Measurements from ENCODE around the gene TMEM132C.

The TMEM132C gene

DNA sequence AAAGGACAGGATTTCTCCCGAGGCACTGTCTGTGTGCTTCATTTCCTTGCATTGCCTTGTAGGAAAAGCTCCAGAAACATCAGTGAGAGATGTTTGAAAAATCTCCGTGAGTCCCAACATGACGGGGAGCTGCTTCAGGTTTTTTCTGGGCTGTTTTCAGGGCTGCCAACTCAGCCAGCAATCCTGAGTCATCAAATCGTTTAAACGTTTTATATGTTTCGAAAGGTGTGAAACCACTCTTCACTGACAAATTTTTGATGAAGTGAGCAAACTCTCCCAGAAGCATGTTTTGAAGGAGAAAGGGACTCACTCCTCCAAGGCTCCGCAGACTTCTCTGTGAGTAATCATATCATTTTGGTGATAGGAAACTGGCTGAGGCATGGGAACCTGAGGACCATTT lies 240.5 kb downstream of the TMEM132C start:
- Histone ChIP-seq H2AFZ (ENCODE audit: low read depth, low read length, severe bottlenecking) (no peak overlapping the region), H3K4me2 (ENCODE audit: low read depth, low read length, poor library complexity, severe bottlenecking) (no peak overlapping the region), H3K27me3 (ENCODE audit: low read length) (no peaks in the 10 kb centered on the region), H3K27ac (ENCODE audit: low read depth, low read length) (no peak overlapping the region), H3K79me2 (ENCODE audit: insufficient read depth, low read length) (no peaks in the 10 kb centered on the region), H3F3A (ENCODE audit: insufficient read depth) (no peaks in the 10 kb centered on the region), H4K20me1 (ENCODE audit: low read depth, low read length) (no peaks in the 10 kb centered on the region), H3K9me3 (ENCODE audit: insufficient read depth, low read length) (peaks cover 5% of the 10 kb centered on the region; the same call in 1 of the 2 replicates), H3K9ac (ENCODE audit: low read length) (no peak overlapping the region), H3K36me3 (ENCODE audit: low read length) (no peaks in the 10 kb centered on the region), H3K4me3 (ENCODE audit: insufficient read depth, low read length, poor library complexity, severe bottlenecking) (no peak overlapping the region), H3K9me2 (replicated peaks; ENCODE audit: insufficient read depth, low read length) (no peaks in the 10 kb centered on the region)
- TF ChIP-seq, protein P1, sequence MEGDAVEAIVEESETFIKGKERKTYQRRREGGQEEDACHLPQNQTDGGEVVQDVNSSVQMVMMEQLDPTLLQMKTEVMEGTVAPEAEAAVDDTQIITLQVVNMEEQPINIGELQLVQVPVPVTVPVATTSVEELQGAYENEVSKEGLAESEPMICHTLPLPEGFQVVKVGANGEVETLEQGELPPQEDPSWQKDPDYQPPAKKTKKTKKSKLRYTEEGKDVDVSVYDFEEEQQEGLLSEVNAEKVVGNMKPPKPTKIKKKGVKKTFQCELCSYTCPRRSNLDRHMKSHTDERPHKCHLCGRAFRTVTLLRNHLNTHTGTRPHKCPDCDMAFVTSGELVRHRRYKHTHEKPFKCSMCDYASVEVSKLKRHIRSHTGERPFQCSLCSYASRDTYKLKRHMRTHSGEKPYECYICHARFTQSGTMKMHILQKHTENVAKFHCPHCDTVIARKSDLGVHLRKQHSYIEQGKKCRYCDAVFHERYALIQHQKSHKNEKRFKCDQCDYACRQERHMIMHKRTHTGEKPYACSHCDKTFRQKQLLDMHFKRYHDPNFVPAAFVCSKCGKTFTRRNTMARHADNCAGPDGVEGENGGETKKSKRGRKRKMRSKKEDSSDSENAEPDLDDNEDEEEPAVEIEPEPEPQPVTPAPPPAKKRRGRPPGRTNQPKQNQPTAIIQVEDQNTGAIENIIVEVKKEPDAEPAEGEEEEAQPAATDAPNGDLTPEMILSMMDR (IDR thresholded peaks at IDR 0.05; ENCODE audit: insufficient read depth, low read length, poor library complexity, severe bottlenecking) = no peak
- no peak for TF ChIP-seq EZH2phosphoT487 (conservative IDR thresholded peaks at IDR 0.05; ENCODE audit: low read length)

DNA sequence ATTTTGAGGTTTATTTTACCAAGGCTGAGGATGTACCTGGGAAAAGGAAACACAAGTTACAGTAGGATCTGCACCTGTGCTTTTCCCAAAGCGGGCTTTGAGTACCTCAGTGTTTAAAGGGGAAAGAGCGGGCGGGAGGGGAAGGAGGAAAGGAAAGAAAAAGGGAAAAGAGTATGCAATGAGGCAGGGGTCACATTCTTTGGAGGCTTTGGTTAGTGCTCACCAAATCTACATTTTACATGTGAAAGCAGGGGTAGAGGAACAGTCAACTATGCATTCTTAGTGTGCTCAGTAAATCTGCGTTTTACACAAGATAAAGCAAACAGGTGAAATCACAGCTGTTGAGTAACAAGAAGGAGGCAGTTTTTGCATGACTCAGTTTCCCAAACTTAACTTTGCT lies 242.2 kb downstream of the TMEM132C start:
- Histone ChIP-seq H3K4me3 (ENCODE audit: insufficient read depth, low read length, poor library complexity, severe bottlenecking) (no peak overlapping the region), H3K9me3 (ENCODE audit: insufficient read depth, low read length) (peaks cover 5% of the 10 kb centered on the region; the same call in 1 of the 2 replicates), H4K20me1 (ENCODE audit: low read depth, low read length) (no peaks in the 10 kb centered on the region), H2AFZ (ENCODE audit: low read depth, low read length, severe bottlenecking) (no peak overlapping the region), H3K9me2 (replicated peaks; ENCODE audit: insufficient read depth, low read length) (no peaks in the 10 kb centered on the region), H3K27ac (ENCODE audit: low read depth, low read length) (no peak overlapping the region), H3F3A (ENCODE audit: insufficient read depth) (no peaks in the 10 kb centered on the region), H3K4me2 (ENCODE audit: low read depth, low read length, poor library complexity, severe bottlenecking) (no peak overlapping the region), H3K27me3 (ENCODE audit: low read length) (no peaks in the 10 kb centered on the region), H3K79me2 (ENCODE audit: insufficient read depth, low read length) (no peaks in the 10 kb centered on the region), H3K36me3 (ENCODE audit: low read length) (no peaks in the 10 kb centered on the region), H3K9ac (ENCODE audit: low read length) (no peak overlapping the region)
- no peak for TF ChIP-seq EZH2phosphoT487 (conservative IDR thresholded peaks at IDR 0.05; ENCODE audit: low read length)
- TF ChIP-seq, protein P1 (IDR thresholded peaks at IDR 0.05; ENCODE audit: insufficient read depth, low read length, poor library complexity, severe bottlenecking) = no peak

DNA sequence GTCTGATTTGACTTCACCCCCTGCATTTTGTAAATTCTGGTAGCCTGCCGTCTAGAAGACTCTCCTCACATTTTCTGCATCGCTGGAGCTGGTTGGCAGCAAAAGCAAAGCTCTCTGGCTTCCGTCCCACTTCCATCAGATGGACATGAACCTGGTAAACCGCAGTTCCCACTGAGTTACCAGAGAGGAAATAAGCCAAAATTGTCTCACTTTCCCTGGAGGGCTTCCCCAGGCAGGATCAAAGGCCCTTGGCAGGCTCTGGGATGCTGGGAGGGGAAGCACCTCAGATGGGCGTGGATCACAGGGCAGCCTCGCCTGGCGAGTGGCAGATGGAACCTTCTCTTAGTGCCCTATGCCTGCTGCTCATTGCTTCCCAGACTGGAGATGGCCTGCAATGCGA lies 243.5 kb downstream of the TMEM132C start:
- Histone ChIP-seq H3K9me3 (ENCODE audit: insufficient read depth, low read length) (peaks cover under 1% of the 10 kb centered on the region; the same call in 1 of the 2 replicates), H3K4me2 (ENCODE audit: low read depth, low read length, poor library complexity, severe bottlenecking) (no peak overlapping the region), H2AFZ (ENCODE audit: low read depth, low read length, severe bottlenecking) (no peak overlapping the region), H3K9ac (ENCODE audit: low read length) (no peak overlapping the region), H3K9me2 (replicated peaks; ENCODE audit: insufficient read depth, low read length) (no peaks in the 10 kb centered on the region), H3K36me3 (ENCODE audit: low read length) (no peaks in the 10 kb centered on the region), H3K27me3 (ENCODE audit: low read length) (no peaks in the 10 kb centered on the region), H3K79me2 (ENCODE audit: insufficient read depth, low read length) (no peaks in the 10 kb centered on the region), H4K20me1 (ENCODE audit: low read depth, low read length) (no peaks in the 10 kb centered on the region), H3K27ac (ENCODE audit: low read depth, low read length) (no peak overlapping the region), H3F3A (ENCODE audit: insufficient read depth) (no peaks in the 10 kb centered on the region), H3K4me3 (ENCODE audit: insufficient read depth, low read length, poor library complexity, severe bottlenecking) (no peak overlapping the region)
- TF ChIP-seq EZH2phosphoT487 (conservative IDR thresholded peaks at IDR 0.05; ENCODE audit: low read length) = no peak
- TF ChIP-seq, protein P1 (IDR thresholded peaks at IDR 0.05; ENCODE audit: insufficient read depth, low read length, poor library complexity, severe bottlenecking) = no peak
